Ovary (tissue), 3 donors: ENCODE results near the gene WDR35.

ENCODE experiments used
- POLR2A ChIP-seq: fragments of 450-650 bp; IDR thresholded peaks from one replicate; pipeline ENCODE4 v1.6.1; 2017; ENCODE audit warnings: antibody characterized with exemption, mild to moderate bottlenecking, moderate library complexity
- TF ChIP-seq, protein P1 (sequence below), 3 donors: fragments of 450-650 bp in 2 of 3; fragments of 200-600 bp in 1 of 3; IDR thresholded peaks; one replicate each; pipeline versions ENCODE4 v1.5.1 to v1.8.0; 2016 to 2022; ENCODE audit warnings: antibody characterized with exemption in 3 of 3, mild to moderate bottlenecking in 1 of 3
- donor health status: DM: no; HTN: no; CAD: no.

DNA sequence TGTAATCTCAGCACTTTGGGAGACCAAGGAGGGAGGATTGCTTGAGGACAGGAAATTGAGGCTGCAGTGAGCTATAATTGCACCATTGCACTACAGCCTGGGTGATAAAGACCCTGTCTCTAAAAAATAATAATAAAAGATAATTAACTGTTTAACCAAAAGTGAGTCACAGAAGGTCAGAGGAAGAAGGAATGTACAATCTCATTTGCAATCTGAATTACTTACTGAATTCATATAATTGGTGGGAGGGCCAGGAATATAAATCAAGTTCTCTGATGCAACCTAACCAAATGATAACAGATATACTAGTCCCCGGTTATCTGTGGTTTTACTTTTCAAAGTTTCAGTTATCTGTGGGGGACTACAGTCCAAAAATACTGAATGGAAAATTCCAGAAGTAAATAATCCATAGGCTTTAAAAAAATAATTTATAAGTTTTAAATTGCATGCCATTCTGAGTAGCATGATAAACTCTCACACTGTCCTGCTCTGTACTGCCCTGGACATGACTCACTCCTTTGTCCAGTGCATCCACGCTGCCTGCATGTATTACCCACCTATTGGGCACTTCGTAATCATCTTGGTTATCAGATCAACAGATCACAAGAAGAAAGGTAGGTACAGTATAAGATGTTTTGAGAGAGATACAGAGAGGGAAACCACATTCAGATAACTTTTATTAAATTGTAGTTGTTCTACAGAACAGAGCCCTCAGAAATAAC, 35.3 kb upstream of the WDR35 start:
- TF ChIP-seq, protein P1, sequence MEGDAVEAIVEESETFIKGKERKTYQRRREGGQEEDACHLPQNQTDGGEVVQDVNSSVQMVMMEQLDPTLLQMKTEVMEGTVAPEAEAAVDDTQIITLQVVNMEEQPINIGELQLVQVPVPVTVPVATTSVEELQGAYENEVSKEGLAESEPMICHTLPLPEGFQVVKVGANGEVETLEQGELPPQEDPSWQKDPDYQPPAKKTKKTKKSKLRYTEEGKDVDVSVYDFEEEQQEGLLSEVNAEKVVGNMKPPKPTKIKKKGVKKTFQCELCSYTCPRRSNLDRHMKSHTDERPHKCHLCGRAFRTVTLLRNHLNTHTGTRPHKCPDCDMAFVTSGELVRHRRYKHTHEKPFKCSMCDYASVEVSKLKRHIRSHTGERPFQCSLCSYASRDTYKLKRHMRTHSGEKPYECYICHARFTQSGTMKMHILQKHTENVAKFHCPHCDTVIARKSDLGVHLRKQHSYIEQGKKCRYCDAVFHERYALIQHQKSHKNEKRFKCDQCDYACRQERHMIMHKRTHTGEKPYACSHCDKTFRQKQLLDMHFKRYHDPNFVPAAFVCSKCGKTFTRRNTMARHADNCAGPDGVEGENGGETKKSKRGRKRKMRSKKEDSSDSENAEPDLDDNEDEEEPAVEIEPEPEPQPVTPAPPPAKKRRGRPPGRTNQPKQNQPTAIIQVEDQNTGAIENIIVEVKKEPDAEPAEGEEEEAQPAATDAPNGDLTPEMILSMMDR (IDR thresholded peaks at IDR 0.05), result no peak
- TF ChIP-seq POLR2A, result no peak
